Panc1 (cell line): Measurements from ENCODE around the gene KIFC3. TPM values are rescaled to one million over a fixed set of nuclear protein-coding genes. Genes with fewer than 3 reads are reported as not detected.

ENCODE experiments used
- ATAC-seq: fragments of 200-7000 bp; cut with Tn5 transposase; 2 replicates; pipeline ENCODE4 v1.9.1; 2020; ENCODE audit warnings: mild to moderate bottlenecking, moderate library complexity
- BruUV-seq: library from RNA; stranded (reverse); fragments of 400-500 nt; replicated peaks from 2 replicates; lab custom pipeline; 2021; lab: Mats Ljungman, UMichigan
- CTCF ChIA-PET: fragments of 300-600 bp; sonication (Branson Sonifier 250); formaldehyde crosslinking; loops from one replicate; lab custom pipeline; 2022; ENCODE audit warnings: antibody characterized with exemption; lab: Charles Lee
- POLR2A ChIA-PET: fragments of 300-600 bp; sonication (Branson Sonifier 250); formaldehyde crosslinking; loops from one replicate; lab custom pipeline; 2022; ENCODE audit warnings: antibody characterized with exemption; lab: Charles Lee
- DNase-seq: peaks from one replicate; pipeline ENCODE4 v3.0.0-alpha.2; 2010; ENCODE audit warnings: low read depth, low spot score
- H3K27ac ChIP-seq: 2 replicates; pipeline ENCODE4 v1.5.1; 2011; ENCODE audit warnings: mild to moderate bottlenecking, low read length, inconsistent platforms
- H3K27me3 ChIP-seq: fragments of 200-500 bp; sonication (Bioruptor generic); 2 replicates; pipeline ENCODE4 v1.6.0; 2014; ENCODE audit warnings: low read length, inconsistent platforms; ENCODE audit not compliant: control insufficient read depth, insufficient read depth
- H3K36me3 ChIP-seq: fragments of 200-500 bp; sonication (Bioruptor generic); 2 replicates; pipeline ENCODE4 v1.5.1; 2014; ENCODE audit warnings: inconsistent platforms, mild to moderate bottlenecking, low read length, moderate library complexity; ENCODE audit not compliant: control insufficient read depth, insufficient read depth
- H3K4me1 ChIP-seq: 2 replicates; pipeline ENCODE4 v1.5.1; 2011; ENCODE audit warnings: inconsistent platforms, mild to moderate bottlenecking, low read length, moderate library complexity; ENCODE audit not compliant: control insufficient read depth, insufficient read depth
- H3K4me3 ChIP-seq, 2 experiments: 2 replicates each; pipeline ENCODE4 v1.5.1; 2011 to 2012; ENCODE audit warnings: low read depth in 2 of 2, low read length in 2 of 2, mild to moderate bottlenecking in 2 of 2, inconsistent platforms in 1 of 2, moderate library complexity in 1 of 2
- H3K9me3 ChIP-seq: fragments of 200-500 bp; sonication (Bioruptor generic); 2 replicates; pipeline ENCODE4 v1.5.1; 2014; ENCODE audit warnings: low read depth, mild to moderate bottlenecking, inconsistent platforms, low read length, moderate library complexity; ENCODE audit not compliant: control insufficient read depth, insufficient read depth
- CTCF ChIP-seq: fragments of 450-650 bp; IDR thresholded peaks from 2 replicates; pipeline ENCODE4 v1.5.1; 2017; ENCODE audit warnings: mild to moderate bottlenecking
- POLR2AphosphoS5 ChIP-seq: IDR thresholded peaks from 2 replicates; pipeline ENCODE4 v1.6.1; 2012; ENCODE audit warnings: mild to moderate bottlenecking, low read depth, low read length, moderate library complexity
- SIN3A ChIP-seq: IDR thresholded peaks from 2 replicates; pipeline ENCODE4 v1.6.1; 2012; ENCODE audit warnings: low read depth, mild to moderate bottlenecking, low read length, moderate library complexity, borderline replicate concordance; ENCODE audit not compliant: insufficient read depth
- TCF7L2 ChIP-seq: IDR thresholded peaks from 2 replicates; pipeline ENCODE4 v1.6.1; 2011; ENCODE audit warnings: mild to moderate bottlenecking, low read depth, low read length, inconsistent platforms
- in situ Hi-C: cut with HindIII; loops from 2 replicates; pipeline ENCODE4 v1.10.0; 2016; ENCODE audit warnings: low sequenced_read_pairs, low pct_unique_long_range_greater_than_20kb
- intact Hi-C: fragments of 100-400 bp; cut with micrococcal nuclease; formaldehyde crosslinking; loops from one replicate; pipeline ENCODE4 v1.10.0; 2022; ENCODE audit not compliant: unreplicated experiment
- total RNA-seq: library from RNA; stranded (reverse); gene quantifications from one replicate; pipeline ENCODE4 v1.2.1, GENCODE V29; 2021; ENCODE audit not compliant: unreplicated experiment
- TF ChIP-seq, protein P1 (sequence below), 2 experiments: IDR thresholded peaks; 2 replicates each; pipeline ENCODE4 v1.6.1; 2011 to 2012; ENCODE audit warnings: low read depth in 2 of 2, control low read depth in 1 of 2, low read length in 1 of 2, mild to moderate bottlenecking in 1 of 2, moderate library complexity in 1 of 2; ENCODE audit not compliant: insufficient read depth in 1 of 2

The KIFC3 gene
- total RNA-seq, 1 experiment from 2014 or later, result 51.5 TPM

- Histone ChIP-seq H3K27me3 (no peaks in the 10 kb centered on the region), H3K36me3 (no peaks in the 10 kb centered on the region), H3K4me1 (no peaks in the 10 kb centered on the region), H3K9me3 (no peaks in the 10 kb centered on the region), H3K4me3 (no peak overlapping the region), H3K27ac (no peak overlapping the region)
- BruUV-seq, result no TSS peak
- DNase-seq, result no peak
- ChIA-PET CTCF (interaction anchor here (0.5 kb wide), 1 partner anchor 14 kb away, joined by 4 read pairs; no protein-coding TSS in a partner anchor), POLR2A (no interaction called here)
- intact Hi-C loops (no loop called here), in situ Hi-C loops (no loop called here)
- TF ChIP-seq POLR2AphosphoS5 (no peak), TCF7L2 (no peak), SIN3A (no peak), CTCF (no peak)
- TF ChIP-seq, protein P1, sequence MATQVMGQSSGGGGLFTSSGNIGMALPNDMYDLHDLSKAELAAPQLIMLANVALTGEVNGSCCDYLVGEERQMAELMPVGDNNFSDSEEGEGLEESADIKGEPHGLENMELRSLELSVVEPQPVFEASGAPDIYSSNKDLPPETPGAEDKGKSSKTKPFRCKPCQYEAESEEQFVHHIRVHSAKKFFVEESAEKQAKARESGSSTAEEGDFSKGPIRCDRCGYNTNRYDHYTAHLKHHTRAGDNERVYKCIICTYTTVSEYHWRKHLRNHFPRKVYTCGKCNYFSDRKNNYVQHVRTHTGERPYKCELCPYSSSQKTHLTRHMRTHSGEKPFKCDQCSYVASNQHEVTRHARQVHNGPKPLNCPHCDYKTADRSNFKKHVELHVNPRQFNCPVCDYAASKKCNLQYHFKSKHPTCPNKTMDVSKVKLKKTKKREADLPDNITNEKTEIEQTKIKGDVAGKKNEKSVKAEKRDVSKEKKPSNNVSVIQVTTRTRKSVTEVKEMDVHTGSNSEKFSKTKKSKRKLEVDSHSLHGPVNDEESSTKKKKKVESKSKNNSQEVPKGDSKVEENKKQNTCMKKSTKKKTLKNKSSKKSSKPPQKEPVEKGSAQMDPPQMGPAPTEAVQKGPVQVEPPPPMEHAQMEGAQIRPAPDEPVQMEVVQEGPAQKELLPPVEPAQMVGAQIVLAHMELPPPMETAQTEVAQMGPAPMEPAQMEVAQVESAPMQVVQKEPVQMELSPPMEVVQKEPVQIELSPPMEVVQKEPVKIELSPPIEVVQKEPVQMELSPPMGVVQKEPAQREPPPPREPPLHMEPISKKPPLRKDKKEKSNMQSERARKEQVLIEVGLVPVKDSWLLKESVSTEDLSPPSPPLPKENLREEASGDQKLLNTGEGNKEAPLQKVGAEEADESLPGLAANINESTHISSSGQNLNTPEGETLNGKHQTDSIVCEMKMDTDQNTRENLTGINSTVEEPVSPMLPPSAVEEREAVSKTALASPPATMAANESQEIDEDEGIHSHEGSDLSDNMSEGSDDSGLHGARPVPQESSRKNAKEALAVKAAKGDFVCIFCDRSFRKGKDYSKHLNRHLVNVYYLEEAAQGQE (IDR thresholded peaks at IDR 0.05; ENCODE audit: insufficient read depth in 1 of 2, low read depth in 2 of 2, low read length in 1 of 2), result no peak
- no peak for ATAC-seq
These were observed 38.8 kb downstream of the KIFC3 start for GRCh38 chr16:57763285-57764005.

GRCh38 chr16:57762365-57763040 is 39.8 kb downstream of the KIFC3 start:
- Histone ChIP-seq H3K4me3 (no peak overlapping the region), H3K4me1 (no peaks in the 10 kb centered on the region), H3K36me3 (no peaks in the 10 kb centered on the region), H3K9me3 (no peaks in the 10 kb centered on the region), H3K27me3 (no peaks in the 10 kb centered on the region), H3K27ac (no peak overlapping the region)
- no peak for TF ChIP-seq CTCF
- TF ChIP-seq TCF7L2, result no peak
- intact Hi-C loops, result no loop called here
- in situ Hi-C loops, result no loop called here
- BruUV-seq, result no TSS peak
- ChIA-PET CTCF (no interaction called here), POLR2A (no interaction called here)
- DNase-seq, result no peak
- no peak for ATAC-seq
